HFFc6 (cell line): Measurements from ENCODE around the gene ABCC9. TPM values are rescaled to one million over a fixed set of nuclear protein-coding genes. Genes with fewer than 3 reads are reported as not detected.

ENCODE experiments used
- DNase-seq: peaks from one replicate; pipeline ENCODE4 v3.0.0-alpha.2; 2018
- H3K27ac Mint-ChIP-seq: 2 replicates; pipeline ENCODE4 v1.8.0; 2020; ENCODE audit warnings: mild to moderate bottlenecking, mixed read lengths
- H3K27me3 Mint-ChIP-seq: 2 replicates; pipeline ENCODE4 v1.8.0; 2021; ENCODE audit warnings: mild to moderate bottlenecking, moderate library complexity, mixed read lengths; ENCODE audit not compliant: insufficient read depth
- H3K36me3 Mint-ChIP-seq: 2 replicates; pipeline ENCODE4 v1.8.0; 2021; ENCODE audit warnings: low read depth, mixed read lengths
- H3K4me1 Mint-ChIP-seq: 2 replicates; pipeline ENCODE4 v1.8.0; 2020; ENCODE audit warnings: low read depth, mixed read lengths
- H3K4me3 Mint-ChIP-seq: 2 replicates; pipeline ENCODE4 v1.8.0; 2020; ENCODE audit warnings: mild to moderate bottlenecking, moderate library complexity, mixed read lengths
- H3K9me3 Mint-ChIP-seq: 2 replicates; pipeline ENCODE4 v1.8.0; 2020; ENCODE audit warnings: mild to moderate bottlenecking, mixed read lengths
- CTCF ChIP-seq: fragments of 200-600 bp; sonication (generic); IDR thresholded peaks from 2 replicates; pipeline ENCODE4 v1.5.0; 2021; ENCODE audit warnings: antibody characterized with exemption, mild to moderate bottlenecking
- total RNA-seq, 6 experiments: library from RNA; stranded (reverse); fragmentation: NEBNext Ultra II Directional; extraction: Animal tissue kit (Norgen Biotek cat#: 25700); gene quantifications; 2 replicates in 1 of 6; 3 replicates in 5 of 6; pipeline ENCODE4 v1.2.3, GENCODE V29; 2021

Gene ABCC9
- total RNA-seq, 6 experiments from 2014 or later, result 0.81 to 9.7 (median 8.2) TPM

- Mint-ChIP-seq H3K9me3 (no peaks in the 10 kb centered on the region), H3K4me1 (peaks cover 8% of the 10 kb centered on the region; the same call in 1 of the 2 replicates), H3K36me3 (no peaks in the 10 kb centered on the region), H3K4me3 (no peak overlapping the region), H3K27me3 (peaks cover 1% of the 10 kb centered on the region; the same call in 1 of the 2 replicates), H3K27ac (no peak overlapping the region)
- TF ChIP-seq CTCF, result no peak
- DNase-seq, result no peak
These were observed 22.8 kb downstream of the ABCC9 start for GRCh38 chr12:21918456-21918855.

DNA sequence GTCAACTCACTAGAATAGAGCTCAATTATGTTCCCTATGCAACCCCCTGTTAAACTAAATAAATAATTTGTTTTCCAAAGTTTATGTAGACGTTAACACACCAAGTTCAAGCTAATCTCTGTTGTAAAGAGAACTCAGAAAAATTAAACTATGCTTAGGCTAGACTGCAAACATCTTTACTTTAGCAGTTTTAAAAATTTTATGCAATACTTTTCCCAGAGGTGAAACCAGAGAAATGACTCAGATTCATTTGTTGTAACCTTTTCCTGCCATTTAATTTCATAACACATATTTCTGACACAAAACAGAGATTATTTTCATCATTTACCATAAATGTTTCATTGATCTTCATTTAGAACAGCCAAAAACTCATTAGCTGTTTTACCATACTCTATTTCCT is 27.4 kb downstream of the ABCC9 start:
- no peak for DNase-seq

DNA sequence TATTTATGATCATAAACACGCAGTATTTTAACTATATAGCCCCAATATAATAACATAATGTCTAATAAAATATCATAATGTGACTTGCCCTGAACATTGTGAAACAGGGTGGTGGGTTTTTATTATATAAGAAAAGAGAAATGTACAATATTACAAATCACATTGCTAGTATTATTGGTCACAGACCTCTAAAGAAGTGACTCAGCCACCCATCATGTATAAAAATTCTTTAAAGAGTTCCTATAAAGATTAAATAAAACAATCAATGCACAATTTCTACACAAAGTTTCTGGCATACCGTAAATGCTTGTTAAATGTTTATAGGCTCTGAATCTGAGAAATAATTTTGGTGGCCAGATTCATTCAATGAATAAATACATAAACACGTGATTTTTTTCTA is 28.9 kb downstream of the ABCC9 start:
- Mint-ChIP-seq H3K27ac (no peak overlapping the region), H3K4me3 (peak overlapping the region; percentile 10; the same call in 1 of the 2 replicates), H3K9me3 (no peaks in the 10 kb centered on the region; the same call in 1 of the 2 replicates), H3K4me1 (peaks cover 46% of the 10 kb centered on the region; the same call in 1 of the 2 replicates), H3K27me3 (no peaks in the 10 kb centered on the region), H3K36me3 (no peaks in the 10 kb centered on the region)
- DNase-seq, result no peak
- no peak for TF ChIP-seq CTCF

More for the DNA sequence above, 27.4 kb downstream of the ABCC9 start:
- Mint-ChIP-seq H3K27me3 (no peaks in the 10 kb centered on the region), H3K9me3 (no peaks in the 10 kb centered on the region), H3K4me1 (peaks cover 35% of the 10 kb centered on the region; the same call in 1 of the 2 replicates), H3K36me3 (no peaks in the 10 kb centered on the region), H3K4me3 (no peak overlapping the region), H3K27ac (no peak overlapping the region)
- no peak for TF ChIP-seq CTCF

DNA sequence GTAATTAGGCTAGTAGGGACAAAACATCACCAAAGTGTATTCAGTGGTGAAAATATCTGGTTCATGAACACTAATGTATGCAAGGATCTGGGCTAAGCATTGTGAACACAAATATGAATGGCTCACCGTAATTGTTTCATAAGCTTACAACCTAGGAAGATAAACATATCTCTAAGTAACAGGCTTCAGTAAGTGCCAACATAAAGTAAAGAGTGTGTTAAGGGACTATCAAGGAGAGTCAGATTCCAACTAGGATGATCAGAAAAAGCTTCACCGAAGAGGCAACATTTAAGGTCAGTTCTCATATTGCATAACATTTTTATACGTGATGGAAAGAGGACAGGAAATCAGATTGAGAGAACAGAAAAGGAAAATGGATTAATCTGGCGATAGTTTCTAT is 29.4 kb downstream of the ABCC9 start:
- H3K27me3 Mint-ChIP-seq, result no peaks in the 10 kb centered on the region
- no peak for DNase-seq
- no peak overlapping the region; the same call in 1 of the 2 replicates for H3K4me3 Mint-ChIP-seq
- no peaks in the 10 kb centered on the region for H3K36me3 Mint-ChIP-seq
- TF ChIP-seq CTCF, result no peak
- H3K9me3 Mint-ChIP-seq, result no peaks in the 10 kb centered on the region; the same call in 1 of the 2 replicates
- H3K4me1 Mint-ChIP-seq, result peaks cover 51% of the 10 kb centered on the region; the same call in 1 of the 2 replicates
- H3K27ac Mint-ChIP-seq, result peak overlapping the region; percentile 39; the same call in 1 of the 2 replicates

GRCh38 chr12:21910657-21911056 is 30.6 kb downstream of the ABCC9 start:
- Mint-ChIP-seq H3K27ac (no peak overlapping the region), H3K4me3 (no peak overlapping the region), H3K36me3 (no peaks in the 10 kb centered on the region), H3K9me3 (no peaks in the 10 kb centered on the region; the same call in 1 of the 2 replicates), H3K4me1 (peaks cover 62% of the 10 kb centered on the region; the same call in 1 of the 2 replicates), H3K27me3 (no peaks in the 10 kb centered on the region)
- DNase-seq, result no peak
- no peak for TF ChIP-seq CTCF
